Keratinocyte (primary cell): ENCODE results near the gene MCTP2.

Source experiments
- EZH2 ChIP-seq: IDR thresholded peaks from one replicate; pipeline ENCODE4 v1.6.1; 2012; ENCODE audit warnings: inconsistent platforms, mild to moderate bottlenecking, low read length, moderate library complexity
- TF ChIP-seq, protein P1 (sequence below), 3 experiments: IDR thresholded peaks in 1 of 3; conservative IDR thresholded peaks in 1 of 3; optimal IDR thresholded peaks in 1 of 3; 2 replicates in 2 of 3; 3 replicates in 1 of 3; pipeline versions ENCODE3 to v1.5.1; 2011; ENCODE audit warnings: low read length in 3 of 3, mild to moderate bottlenecking in 3 of 3, moderate library complexity in 2 of 3, control low read depth in 1 of 3, inconsistent platforms in 1 of 3; ENCODE audit not compliant: insufficient read depth in 2 of 3; ENCODE audit errors: extremely low read depth in 1 of 3

DNA sequence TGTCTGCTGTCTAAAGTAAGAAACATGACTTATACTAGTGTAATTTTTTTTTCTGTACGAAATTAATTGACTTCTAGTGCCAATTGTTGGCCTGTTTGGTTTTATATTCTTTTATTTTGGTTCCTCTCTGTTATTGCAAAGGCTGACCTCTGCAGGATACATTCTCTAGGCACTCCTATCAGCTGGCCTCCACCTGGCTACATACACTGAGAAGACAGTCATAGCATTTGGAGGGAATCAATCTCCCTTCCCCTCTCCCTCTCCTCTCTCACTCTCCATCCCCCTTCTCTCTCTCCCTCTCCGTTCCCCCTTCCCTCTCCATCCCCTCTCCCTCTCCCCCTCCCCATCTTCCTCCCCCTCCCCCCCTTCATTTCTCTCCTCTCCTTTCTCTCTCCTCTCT lies 116.7 kb downstream of the MCTP2 start:
- TF ChIP-seq, protein P1, sequence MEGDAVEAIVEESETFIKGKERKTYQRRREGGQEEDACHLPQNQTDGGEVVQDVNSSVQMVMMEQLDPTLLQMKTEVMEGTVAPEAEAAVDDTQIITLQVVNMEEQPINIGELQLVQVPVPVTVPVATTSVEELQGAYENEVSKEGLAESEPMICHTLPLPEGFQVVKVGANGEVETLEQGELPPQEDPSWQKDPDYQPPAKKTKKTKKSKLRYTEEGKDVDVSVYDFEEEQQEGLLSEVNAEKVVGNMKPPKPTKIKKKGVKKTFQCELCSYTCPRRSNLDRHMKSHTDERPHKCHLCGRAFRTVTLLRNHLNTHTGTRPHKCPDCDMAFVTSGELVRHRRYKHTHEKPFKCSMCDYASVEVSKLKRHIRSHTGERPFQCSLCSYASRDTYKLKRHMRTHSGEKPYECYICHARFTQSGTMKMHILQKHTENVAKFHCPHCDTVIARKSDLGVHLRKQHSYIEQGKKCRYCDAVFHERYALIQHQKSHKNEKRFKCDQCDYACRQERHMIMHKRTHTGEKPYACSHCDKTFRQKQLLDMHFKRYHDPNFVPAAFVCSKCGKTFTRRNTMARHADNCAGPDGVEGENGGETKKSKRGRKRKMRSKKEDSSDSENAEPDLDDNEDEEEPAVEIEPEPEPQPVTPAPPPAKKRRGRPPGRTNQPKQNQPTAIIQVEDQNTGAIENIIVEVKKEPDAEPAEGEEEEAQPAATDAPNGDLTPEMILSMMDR (optimal IDR thresholded peaks at IDR 0.05 in 1 of 3, IDR thresholded peaks at IDR 0.05 in 1 of 3, conservative IDR thresholded peaks at IDR 0.05 in 1 of 3; ENCODE audit: extremely low read depth in 1 of 3, insufficient read depth in 2 of 3, low read length in 3 of 3): no peak
- no peak for TF ChIP-seq EZH2
